ENCODE results near the gene STXBP2. TPM values are rescaled to one million over a fixed set of nuclear protein-coding genes. Genes with fewer than 3 reads are reported as not detected.
A peak's percentile ranks its signal among the peaks of the same experiment; 100 is the strongest.

The STXBP2 gene
- total and polyA plus RNA-seq, 9 of the 15 experiments (the other 6 are each of a cell fraction or from before 2014, with no cell fraction given) = 2.5 to 163 (median 71.3) TPM

GRCh38 chr19:7629347-7630054 is 7.4 kb upstream of the STXBP2 start, which contains the start of the genes PET100 and XAB2 (continued):
- TF ChIP-seq, protein P1, sequence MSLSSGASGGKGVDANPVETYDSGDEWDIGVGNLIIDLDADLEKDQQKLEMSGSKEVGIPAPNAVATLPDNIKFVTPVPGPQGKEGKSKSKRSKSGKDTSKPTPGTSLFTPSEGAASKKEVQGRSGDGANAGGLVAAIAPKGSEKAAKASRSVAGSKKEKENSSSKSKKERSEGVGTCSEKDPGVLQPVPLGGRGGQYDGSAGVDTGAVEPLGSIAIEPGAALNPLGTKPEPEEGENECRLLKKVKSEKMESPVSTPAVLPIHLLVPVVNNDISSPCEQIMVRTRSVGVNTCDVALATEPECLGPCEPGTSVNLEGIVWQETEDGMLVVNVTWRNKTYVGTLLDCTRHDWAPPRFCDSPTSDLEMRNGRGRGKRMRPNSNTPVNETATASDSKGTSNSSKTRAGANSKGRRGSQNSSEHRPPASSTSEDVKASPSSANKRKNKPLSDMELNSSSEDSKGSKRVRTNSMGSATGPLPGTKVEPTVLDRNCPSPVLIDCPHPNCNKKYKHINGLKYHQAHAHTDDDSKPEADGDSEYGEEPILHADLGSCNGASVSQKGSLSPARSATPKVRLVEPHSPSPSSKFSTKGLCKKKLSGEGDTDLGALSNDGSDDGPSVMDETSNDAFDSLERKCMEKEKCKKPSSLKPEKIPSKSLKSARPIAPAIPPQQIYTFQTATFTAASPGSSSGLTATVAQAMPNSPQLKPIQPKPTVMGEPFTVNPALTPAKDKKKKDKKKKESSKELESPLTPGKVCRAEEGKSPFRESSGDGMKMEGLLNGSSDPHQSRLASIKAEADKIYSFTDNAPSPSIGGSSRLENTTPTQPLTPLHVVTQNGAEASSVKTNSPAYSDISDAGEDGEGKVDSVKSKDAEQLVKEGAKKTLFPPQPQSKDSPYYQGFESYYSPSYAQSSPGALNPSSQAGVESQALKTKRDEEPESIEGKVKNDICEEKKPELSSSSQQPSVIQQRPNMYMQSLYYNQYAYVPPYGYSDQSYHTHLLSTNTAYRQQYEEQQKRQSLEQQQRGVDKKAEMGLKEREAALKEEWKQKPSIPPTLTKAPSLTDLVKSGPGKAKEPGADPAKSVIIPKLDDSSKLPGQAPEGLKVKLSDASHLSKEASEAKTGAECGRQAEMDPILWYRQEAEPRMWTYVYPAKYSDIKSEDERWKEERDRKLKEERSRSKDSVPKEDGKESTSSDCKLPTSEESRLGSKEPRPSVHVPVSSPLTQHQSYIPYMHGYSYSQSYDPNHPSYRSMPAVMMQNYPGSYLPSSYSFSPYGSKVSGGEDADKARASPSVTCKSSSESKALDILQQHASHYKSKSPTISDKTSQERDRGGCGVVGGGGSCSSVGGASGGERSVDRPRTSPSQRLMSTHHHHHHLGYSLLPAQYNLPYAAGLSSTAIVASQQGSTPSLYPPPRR (CRISPR knock-in tag; IDR thresholded peaks at IDR 0.05; ENCODE audit: borderline replicate concordance) = no peak
- TF ChIP-seq SOX6 (IDR thresholded peaks at IDR 0.05) (no peak), MAZ (CRISPR knock-in tag; conservative IDR thresholded peaks at IDR 0.05 in 1 of 2, IDR thresholded peaks at IDR 0.05 in 1 of 2) (peak; percentile 2 to 25; a peak in 2 of 4 replicates), ZNF830 (CRISPR knock-in tag; IDR thresholded peaks at IDR 0.05) (no peak), ZNF644 (tag; IDR thresholded peaks at IDR 0.05; ENCODE audit: low read depth) (no peak), ZNF280B (CRISPR knock-in tag; IDR thresholded peaks at IDR 0.05) (no peak), RBM17 (IDR thresholded peaks at IDR 0.05; ENCODE audit: borderline replicate concordance, low read depth, low read length) (no peak), ZNF764 (CRISPR knock-in tag; IDR thresholded peaks at IDR 0.05; ENCODE audit: low read depth) (no peak), HDGF (IDR thresholded peaks at IDR 0.05) (no peak), MCM3 (IDR thresholded peaks at IDR 0.05) (no peak), RB1 (IDR thresholded peaks at IDR 0.05; ENCODE audit: low read depth) (peak; percentile 41; the same call in 1 of the 2 replicates), COPS2 (conservative IDR thresholded peaks at IDR 0.05) (no peak), CBFB (CRISPR knock-in tag; IDR thresholded peaks at IDR 0.05) (no peak), POLR2A (conservative IDR thresholded peaks at IDR 0.05) (peak; percentile 84), TAL1 (IDR thresholded peaks at IDR 0.05) (no peak), HDAC3 (IDR thresholded peaks at IDR 0.05; ENCODE audit: borderline replicate concordance, partially characterized antibody) (no peak), PTTG1 (tag; IDR thresholded peaks at IDR 0.05; ENCODE audit: low read depth) (no peak), SNIP1 (IDR thresholded peaks at IDR 0.05; ENCODE audit: low read depth) (no peak), ZNF551 (CRISPR knock-in tag; IDR thresholded peaks at IDR 0.05) (no peak), TRIM28 (IDR thresholded peaks at IDR 0.05) (no peak), SRSF3 (IDR thresholded peaks at IDR 0.05; ENCODE audit: insufficient read depth, low read length) (no peak), JUND (IDR thresholded peaks at IDR 0.05; ENCODE audit: borderline replicate concordance, low read depth, low read length) (peak; percentile 66; the same call in 1 of the 2 replicates), JUND (tag; IDR thresholded peaks at IDR 0.05; ENCODE audit: borderline replicate concordance, low read depth, low read length) (no peak; the same call in 2 of the 3 replicates)
- TF ChIP-seq, protein P2, sequence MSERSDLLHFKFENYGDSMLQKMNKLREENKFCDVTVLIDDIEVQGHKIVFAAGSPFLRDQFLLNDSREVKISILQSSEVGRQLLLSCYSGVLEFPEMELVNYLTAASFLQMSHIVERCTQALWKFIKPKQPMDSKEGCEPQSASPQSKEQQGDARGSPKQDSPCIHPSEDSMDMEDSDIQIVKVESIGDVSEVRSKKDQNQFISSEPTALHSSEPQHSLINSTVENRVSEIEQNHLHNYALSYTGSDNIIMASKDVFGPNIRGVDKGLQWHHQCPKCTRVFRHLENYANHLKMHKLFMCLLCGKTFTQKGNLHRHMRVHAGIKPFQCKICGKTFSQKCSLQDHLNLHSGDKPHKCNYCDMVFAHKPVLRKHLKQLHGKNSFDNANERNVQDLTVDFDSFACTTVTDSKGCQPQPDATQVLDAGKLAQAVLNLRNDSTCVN (CRISPR knock-in tag; IDR thresholded peaks at IDR 0.05) = no peak
